Stomach (tissue), 9 donors: ENCODE measurements around the gene L3MBTL4. TPM values are rescaled to one million over a fixed set of nuclear protein-coding genes. Genes with fewer than 3 reads are reported as not detected.

Experiments
- DNase-seq, 2 donors: peaks; one replicate each; pipeline versions ENCODE4 v3.0.0 to v3.0.0-alpha.2; 2013 to 2019
- H3K27ac ChIP-seq, 5 donors: fragments of 200-600 bp in 4 of 5; sonication (generic) in 4 of 5; one replicate each; pipeline ENCODE4 v1.5.1; 2013 to 2019; ENCODE audit warnings: mild to moderate bottlenecking in 1 of 5, moderate library complexity in 1 of 5
- H3K27me3 ChIP-seq, 3 donors: fragments of 200-600 bp; sonication (generic); one replicate each; pipeline ENCODE4 v1.5.1; 2017 to 2019; ENCODE audit warnings: mixed run types in 1 of 3
- H3K36me3 ChIP-seq, 4 donors: fragments of 200-600 bp; sonication (generic); 1 replicate in 3 of 4; 2 replicates in 1 of 4; pipeline ENCODE4 v1.5.1; 2016 to 2019
- H3K4me1 ChIP-seq, 4 donors: fragments of 200-600 bp; sonication (generic); one replicate each; pipeline ENCODE4 v1.5.1; 2016 to 2019
- H3K4me3 ChIP-seq, 4 donors: fragments of 200-600 bp; sonication (generic) in 3 of 4; one replicate each; pipeline ENCODE4 v1.5.1; 2016 to 2019; ENCODE audit warnings: mild to moderate bottlenecking in 1 of 4
- H3K9me3 ChIP-seq, 4 donors: fragments of 200-600 bp; sonication (generic); one replicate each; pipeline ENCODE4 v1.5.1; 2016 to 2019
- EP300 ChIP-seq: sonication (generic); formaldehyde crosslinking; IDR thresholded peaks from one replicate; pipeline ENCODE4 v1.6.1; 2017; ENCODE audit warnings: antibody characterized with exemption
- POLR2A ChIP-seq, 4 donors: fragments of 450-650 bp; IDR thresholded peaks; one replicate each; pipeline ENCODE4 v1.6.1; 2016; ENCODE audit warnings: antibody characterized with exemption in 4 of 4, control low read depth in 2 of 4, mild to moderate bottlenecking in 1 of 4, moderate library complexity in 1 of 4
- POLR2AphosphoS5 ChIP-seq, 3 donors: sonication (generic); formaldehyde crosslinking; IDR thresholded peaks; one replicate each; pipeline ENCODE4 v1.6.1; 2016; ENCODE audit warnings: antibody characterized with exemption in 3 of 3
- WGBS, 5 donors: extraction: QIAGEN DNeasy Blood & Tissue Kit in 3 of 5; methylation state at CpG; one replicate each; pipeline versions ENCODE4 v1.1.5 to v1.1.7; 2013 to 2018; 5-methylcytosine and 5-hydroxymethylcytosine counted together
- intact Hi-C: fragments of 100-400 bp; cut with DNase I; formaldehyde crosslinking; loops from one replicate; pipeline ENCODE4 v1.15.1; 2023; ENCODE audit warnings: low total_unique reads
- polyA plus RNA-seq, 3 donors: library from polyadenylated mRNA; stranded (reverse); fragments of 200-250 nt; gene quantifications; one replicate each; pipeline ENCODE4 v1.2.3, GENCODE V29; 2013
- total RNA-seq, 5 donors: library from RNA; depleted of rRNA; stranded (reverse); fragments of >200 nt; gene quantifications; one replicate each; pipeline versions ENCODE4 v1.1.0 to v1.2.3, GENCODE V29; 2014 to 2016
- TF ChIP-seq, protein P1 (sequence below), 7 experiments: fragments of 450-650 bp in 4 of 7; fragments of 200-600 bp in 3 of 7; sonication (generic) in 3 of 7; IDR thresholded peaks; one replicate each; pipeline ENCODE4 v1.5.1; 2016 to 2019; ENCODE audit warnings: antibody characterized with exemption in 7 of 7, control low read depth in 2 of 7, mild to moderate bottlenecking in 1 of 7
- donor health status: healthy with polysubstance abuse.
- donor health status: Bipolar disorder and iron deficiency.
- donor health status: healthy.

The L3MBTL4 gene
- total and polyA plus RNA-seq, 8 donors, result 1.9 to 23.3 (median 7.6) TPM

DNA sequence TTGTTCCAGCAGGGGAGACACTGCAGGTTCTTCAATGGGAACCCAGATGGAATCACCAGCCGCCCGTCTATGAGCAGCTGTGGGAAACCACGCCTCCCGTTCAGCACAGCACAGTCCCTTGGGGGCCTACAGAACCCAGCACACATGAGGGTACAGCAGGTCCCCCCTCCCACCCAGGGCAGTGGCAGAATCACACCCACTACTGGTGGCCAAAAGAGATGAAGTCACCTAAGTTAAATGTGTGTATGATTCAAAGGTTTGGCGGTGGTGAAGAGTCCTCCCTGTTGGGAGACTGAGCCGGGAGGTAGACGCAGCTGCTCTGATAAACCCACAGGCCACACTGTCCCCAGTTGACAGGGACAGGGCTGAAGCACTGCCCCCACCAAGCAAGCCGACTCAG is 44.3 kb downstream of the L3MBTL4 start:
- Histone ChIP-seq H3K27ac (no peak overlapping the region), H3K27me3 (no peaks in the 10 kb centered on the region), H3K4me1 (peaks cover 0 to 44% (median 19%) of the 10 kb centered on the region in 4 donors), H3K36me3 (no peaks in the 10 kb centered on the region), H3K9me3 (no peaks in the 10 kb centered on the region), H3K4me3 (no peak overlapping the region)
- 54 to 71% (median 58%) methylated on average over 8 of the region's 8 CpGs for WGBS, 5 donors
- intact Hi-C loops, result no loop called here
- DNase-seq, result peak in 1 of 2 donors; percentile 28
- no peak for TF ChIP-seq POLR2A (IDR thresholded peaks at IDR 0.05)
- no peak for TF ChIP-seq EP300
- TF ChIP-seq, protein P1, sequence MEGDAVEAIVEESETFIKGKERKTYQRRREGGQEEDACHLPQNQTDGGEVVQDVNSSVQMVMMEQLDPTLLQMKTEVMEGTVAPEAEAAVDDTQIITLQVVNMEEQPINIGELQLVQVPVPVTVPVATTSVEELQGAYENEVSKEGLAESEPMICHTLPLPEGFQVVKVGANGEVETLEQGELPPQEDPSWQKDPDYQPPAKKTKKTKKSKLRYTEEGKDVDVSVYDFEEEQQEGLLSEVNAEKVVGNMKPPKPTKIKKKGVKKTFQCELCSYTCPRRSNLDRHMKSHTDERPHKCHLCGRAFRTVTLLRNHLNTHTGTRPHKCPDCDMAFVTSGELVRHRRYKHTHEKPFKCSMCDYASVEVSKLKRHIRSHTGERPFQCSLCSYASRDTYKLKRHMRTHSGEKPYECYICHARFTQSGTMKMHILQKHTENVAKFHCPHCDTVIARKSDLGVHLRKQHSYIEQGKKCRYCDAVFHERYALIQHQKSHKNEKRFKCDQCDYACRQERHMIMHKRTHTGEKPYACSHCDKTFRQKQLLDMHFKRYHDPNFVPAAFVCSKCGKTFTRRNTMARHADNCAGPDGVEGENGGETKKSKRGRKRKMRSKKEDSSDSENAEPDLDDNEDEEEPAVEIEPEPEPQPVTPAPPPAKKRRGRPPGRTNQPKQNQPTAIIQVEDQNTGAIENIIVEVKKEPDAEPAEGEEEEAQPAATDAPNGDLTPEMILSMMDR (IDR thresholded peaks at IDR 0.05), result no peak
- no peak for TF ChIP-seq POLR2AphosphoS5 (IDR thresholded peaks at IDR 0.05)

DNA sequence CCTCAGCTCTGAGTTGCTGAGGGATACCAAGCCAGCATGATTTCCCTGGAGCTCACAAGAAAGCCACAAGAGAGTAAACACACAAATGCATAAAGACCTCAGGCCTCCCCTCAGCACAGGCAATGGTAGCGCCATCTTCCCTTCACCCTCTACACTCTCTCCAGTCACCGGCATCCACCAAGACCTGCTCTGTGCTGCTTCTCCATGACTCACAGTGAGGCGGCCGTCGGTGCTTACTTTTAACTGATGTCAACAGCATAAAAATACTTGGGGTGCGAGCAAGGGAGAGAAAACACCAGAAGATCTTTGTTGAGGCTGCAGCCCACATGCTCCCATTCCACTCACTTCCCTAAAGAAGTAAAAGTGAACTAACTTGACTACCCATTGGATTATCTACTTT is 46.7 kb downstream of the L3MBTL4 start:
- Histone ChIP-seq H3K9me3 (no peaks in the 10 kb centered on the region), H3K27ac (no peak overlapping the region), H3K36me3 (no peaks in the 10 kb centered on the region), H3K4me3 (no peak overlapping the region), H3K27me3 (no peaks in the 10 kb centered on the region), H3K4me1 (peaks cover 0 to 31% (median 11%) of the 10 kb centered on the region in 4 donors)
- TF ChIP-seq EP300, result no peak
- DNase-seq, result no peak
- intact Hi-C loops, result no loop called here
- WGBS, 5 donors, result 88 to 99% (median 98%) methylated on average over 6 of the region's 6 CpGs

DNA sequence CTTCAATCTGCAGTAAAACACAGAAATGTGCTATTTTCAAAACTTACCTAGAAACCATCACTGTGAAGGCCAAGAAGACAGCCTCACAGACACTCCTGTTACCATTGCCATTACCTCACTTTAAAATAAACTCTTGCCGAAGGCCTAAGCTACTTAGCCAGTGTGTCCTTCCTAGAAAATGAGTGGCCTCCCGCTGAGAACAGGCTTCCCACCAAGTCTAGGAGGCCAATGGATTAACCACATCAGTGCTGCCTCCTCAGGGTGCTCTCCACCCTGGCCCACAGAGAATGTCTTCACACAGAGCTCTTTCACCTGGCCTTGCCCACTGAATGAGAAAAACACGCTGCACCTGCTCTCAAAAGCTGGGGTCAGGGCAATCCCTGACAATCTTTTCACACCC is 47.5 kb downstream of the L3MBTL4 start:
- no peak overlapping the region for H3K4me3 ChIP-seq
- intact Hi-C loops, result no loop called here
- 64 to 89% (median 74%) methylated on average over 3 of the region's 3 CpGs for WGBS, 5 donors
- H3K4me1 ChIP-seq, result peaks cover 0 to 28% (median 11%) of the 10 kb centered on the region in 4 donors
- H3K27me3 ChIP-seq, result no peaks in the 10 kb centered on the region
- no peaks in the 10 kb centered on the region for H3K36me3 ChIP-seq
- H3K9me3 ChIP-seq, result no peaks in the 10 kb centered on the region
- TF ChIP-seq POLR2A (IDR thresholded peaks at IDR 0.05) (no peak), POLR2AphosphoS5 (IDR thresholded peaks at IDR 0.05) (no peak), EP300 (no peak)
- TF ChIP-seq, protein P1 (IDR thresholded peaks at IDR 0.05), result no peak
- no peak overlapping the region for H3K27ac ChIP-seq
- DNase-seq, result no peak

DNA sequence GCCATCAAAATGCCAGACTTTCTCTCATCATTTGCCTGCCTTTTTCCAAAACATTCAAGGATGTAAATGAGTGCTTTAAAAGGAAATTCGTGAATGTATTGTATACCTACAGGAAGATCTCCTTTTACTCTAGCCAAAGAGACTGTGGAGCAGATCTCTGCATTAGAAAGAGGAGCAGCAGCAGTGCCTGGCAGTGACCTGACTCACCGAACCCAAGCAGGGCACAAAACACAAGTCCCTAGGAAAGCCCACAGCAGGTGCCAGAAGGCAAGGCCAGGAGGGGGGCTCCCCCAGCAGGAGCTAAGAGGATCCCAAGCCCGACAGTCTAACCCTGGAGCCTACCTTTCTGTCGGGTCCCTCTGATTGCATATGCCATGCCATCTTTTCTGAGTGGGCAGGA is 47.9 kb downstream of the L3MBTL4 start:
- TF ChIP-seq, protein P1 (IDR thresholded peaks at IDR 0.05), result no peak
- TF ChIP-seq EP300, result no peak
- no peak for TF ChIP-seq POLR2AphosphoS5 (IDR thresholded peaks at IDR 0.05)
- no peak for TF ChIP-seq POLR2A (IDR thresholded peaks at IDR 0.05)
- Histone ChIP-seq H3K9me3 (no peaks in the 10 kb centered on the region), H3K36me3 (no peaks in the 10 kb centered on the region), H3K27me3 (no peaks in the 10 kb centered on the region), H3K4me1 (peaks cover 0 to 28% (median 11%) of the 10 kb centered on the region in 4 donors), H3K27ac (no peak overlapping the region), H3K4me3 (no peak overlapping the region)
- WGBS, 5 donors, result 67 to 82% (median 76%) methylated on average over 4 of the region's 4 CpGs
- intact Hi-C loops, result no loop called here
- no peak for DNase-seq

DNA sequence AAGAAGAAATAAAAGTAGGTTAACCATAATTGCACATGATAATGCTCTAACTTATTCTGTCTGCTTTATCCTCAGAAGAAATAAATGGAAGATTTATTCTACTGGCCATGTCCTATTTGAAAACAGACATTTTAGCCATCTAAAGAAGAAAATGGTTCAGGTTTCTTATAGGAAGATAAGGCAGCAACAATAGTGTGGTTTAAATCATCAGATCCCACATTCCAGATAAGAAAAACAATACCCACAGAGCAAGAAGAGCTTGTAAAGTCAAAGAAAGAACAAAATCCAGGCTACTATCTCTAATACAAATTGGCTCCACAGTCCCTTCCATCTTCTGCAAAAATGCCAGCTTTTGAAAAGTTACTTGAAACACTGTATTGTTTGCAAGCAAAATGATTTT is 49.3 kb downstream of the L3MBTL4 start:
- no peak for TF ChIP-seq POLR2A (IDR thresholded peaks at IDR 0.05)
- TF ChIP-seq EP300, result no peak
- no peak for TF ChIP-seq POLR2AphosphoS5 (IDR thresholded peaks at IDR 0.05)
- peaks cover 0 to 17% (median 4%) of the 10 kb centered on the region in 4 donors for H3K4me1 ChIP-seq
- H3K9me3 ChIP-seq, result no peaks in the 10 kb centered on the region
- H3K27me3 ChIP-seq, result no peaks in the 10 kb centered on the region
- no peak overlapping the region for H3K4me3 ChIP-seq
- no peak for DNase-seq
- H3K36me3 ChIP-seq, result no peaks in the 10 kb centered on the region
- no peak overlapping the region for H3K27ac ChIP-seq
- intact Hi-C loops, result no loop called here
